ENCODE results near the gene ESRRB. TPM values are rescaled to one million over a fixed set of nuclear protein-coding genes. Genes with fewer than 3 reads are reported as not detected.
"Not testable (repeated sequence)": the region's sequence is repeated elsewhere in the genome, so short reads cannot be mapped to it uniquely, and the experiment has no call there.

The ESRRB gene
- total and polyA plus RNA-seq, 5 experiments from 2014 or later: 0.23 TPM; not detected in 4

GRCh38 chr14:76531821-76532318, 155.9 kb downstream of the ESRRB start:
- POLR2A ChIA-PET: no interaction called here
- H3K27ac Mint-ChIP-seq: no peak overlapping the region
- ATAC-seq: no peak
- H3K4me1 Mint-ChIP-seq: no peaks in the 10 kb centered on the region
- no peak overlapping the region for H3K4me3 Mint-ChIP-seq
- no peak for DNase-seq
- H3K9me3 Mint-ChIP-seq: no peaks in the 10 kb centered on the region
- peaks cover 4 to 35% (median 13%) of the 10 kb centered on the region in 5 donors for H3K27me3 Mint-ChIP-seq
- H3K36me3 Mint-ChIP-seq: no peaks in the 10 kb centered on the region

- ATAC-seq, H3K27ac Mint-ChIP-seq, H3K4me3 Mint-ChIP-seq, H3K9me3 Mint-ChIP-seq, POLR2A ChIA-PET, H3K36me3 Mint-ChIP-seq, DNase-seq, H3K4me1 Mint-ChIP-seq: not testable (repeated sequence)
- H3K27me3 Mint-ChIP-seq: peaks cover 8 to 27% (median 11%) of the 10 kb centered on the region in 5 donors
These were observed 160.7 kb downstream of the ESRRB start for GRCh38 chr14:76536636-76537035.

- Mint-ChIP-seq H3K27ac (no peak overlapping the region), H3K36me3 (no peaks in the 10 kb centered on the region), H3K9me3 (no peaks in the 10 kb centered on the region), H3K4me1 (peaks cover 0 to 2% (median 0%) of the 10 kb centered on the region in 4 donors), H3K4me3 (no peak overlapping the region), H3K27me3 (peaks cover 9 to 24% (median 10%) of the 10 kb centered on the region in 5 donors)
- ATAC-seq (no peak), DNase-seq (no peak)
- POLR2A ChIA-PET: no interaction called here
These were observed 162.1 kb downstream of the ESRRB start for GRCh38 chr14:76537906-76538647.

- Mint-ChIP-seq H3K36me3 (no peaks in the 10 kb centered on the region), H3K4me3 (no peak overlapping the region), H3K27me3 (peaks cover 4 to 21% (median 9%) of the 10 kb centered on the region in 5 donors), H3K9me3 (no peaks in the 10 kb centered on the region), H3K4me1 (peaks cover 0 to 2% (median 0%) of the 10 kb centered on the region in 4 donors), H3K27ac (no peak overlapping the region)
- ATAC-seq (no peak), DNase-seq (no peak)
- POLR2A ChIA-PET: no interaction called here
These were observed 162.7 kb downstream of the ESRRB start for GRCh38 chr14:76538648-76539008.

GRCh38 chr14:76539130-76539529, 163.2 kb downstream of the ESRRB start:
- POLR2A ChIA-PET: no interaction called here
- Mint-ChIP-seq H3K27me3 (peaks cover 7 to 17% (median 8%) of the 10 kb centered on the region in 5 donors), H3K4me1 (peaks cover 0 to 2% (median 0%) of the 10 kb centered on the region in 4 donors), H3K36me3 (no peaks in the 10 kb centered on the region), H3K27ac (no peak overlapping the region), H3K9me3 (no peaks in the 10 kb centered on the region), H3K4me3 (no peak overlapping the region)
- no peak for ATAC-seq
- no peak for DNase-seq

- Mint-ChIP-seq H3K36me3 (no peaks in the 10 kb centered on the region), H3K4me3 (no peak overlapping the region), H3K4me1 (peaks cover 0 to 2% (median 0%) of the 10 kb centered on the region in 4 donors), H3K27ac (no peak overlapping the region), H3K27me3 (peaks cover 6 to 15% (median 9%) of the 10 kb centered on the region in 5 donors), H3K9me3 (no peaks in the 10 kb centered on the region)
- POLR2A ChIA-PET: no interaction called here
- ATAC-seq: no peak
- no peak for DNase-seq
These were observed 165.8 kb downstream of the ESRRB start for GRCh38 chr14:76541594-76542219.

- H3K4me3 Mint-ChIP-seq: no peak overlapping the region
- ATAC-seq (no peak), DNase-seq (no peak)
- H3K36me3 Mint-ChIP-seq: no peaks in the 10 kb centered on the region
- no peak overlapping the region for H3K27ac Mint-ChIP-seq
- peaks cover 0 to 2% (median 0%) of the 10 kb centered on the region in 4 donors for H3K4me1 Mint-ChIP-seq
- POLR2A ChIA-PET: no interaction called here
- H3K9me3 Mint-ChIP-seq: no peaks in the 10 kb centered on the region
- H3K27me3 Mint-ChIP-seq: peaks cover 4 to 14% (median 11%) of the 10 kb centered on the region in 5 donors
These were observed 170.7 kb downstream of the ESRRB start for GRCh38 chr14:76546426-76547221.

- Mint-ChIP-seq H3K4me3 (no peak overlapping the region), H3K9me3 (no peaks in the 10 kb centered on the region), H3K36me3 (no peaks in the 10 kb centered on the region), H3K27ac (no peak overlapping the region), H3K27me3 (peaks cover 4 to 18% (median 10%) of the 10 kb centered on the region in 5 donors), H3K4me1 (no peaks in the 10 kb centered on the region)
- DNase-seq (no peak), ATAC-seq (no peak)
- POLR2A ChIA-PET: no interaction called here
These were observed 171.9 kb downstream of the ESRRB start for GRCh38 chr14:76547831-76548230.

GRCh38 chr14:76550534-76550933, 174.6 kb downstream of the ESRRB start:
- POLR2A ChIA-PET: no interaction called here
- Mint-ChIP-seq H3K36me3 (no peaks in the 10 kb centered on the region), H3K27me3 (peaks cover 4 to 13% (median 7%) of the 10 kb centered on the region in 5 donors), H3K4me1 (no peaks in the 10 kb centered on the region), H3K9me3 (no peaks in the 10 kb centered on the region), H3K27ac (no peak overlapping the region), H3K4me3 (no peak overlapping the region)
- ATAC-seq: no peak
- no peak for DNase-seq

- Mint-ChIP-seq H3K27ac (peak overlapping the region in 1 of 10 donors; percentile 10), H3K4me3 (no peak overlapping the region), H3K36me3 (no peaks in the 10 kb centered on the region), H3K4me1 (no peaks in the 10 kb centered on the region), H3K27me3 (peaks cover 4 to 13% (median 7%) of the 10 kb centered on the region in 5 donors), H3K9me3 (no peaks in the 10 kb centered on the region)
- POLR2A ChIA-PET: no interaction called here
- DNase-seq (no peak), ATAC-seq (no peak)
These were observed 175.2 kb downstream of the ESRRB start for GRCh38 chr14:76551116-76551515.
